Peyer's patch (tissue), 4 donors: ENCODE measurements around the gene L3MBTL4. TPM values are rescaled to one million over a fixed set of nuclear protein-coding genes. Genes with fewer than 3 reads are reported as not detected.

ENCODE experiments used
- DNase-seq, 3 donors: peaks; one replicate each; pipeline ENCODE4 v3.0.0-alpha.2; 2017 to 2019
- H3K27ac ChIP-seq, 4 donors: fragments of 200-600 bp; sonication (generic); one replicate each; pipeline ENCODE4 v1.5.1; 2016 to 2019
- H3K27me3 ChIP-seq, 2 donors: fragments of 200-600 bp; sonication (generic); one replicate each; pipeline ENCODE4 v1.5.1; 2019
- H3K36me3 ChIP-seq, 3 donors: fragments of 200-600 bp; sonication (generic); one replicate each; pipeline ENCODE4 v1.5.1; 2016 to 2019
- H3K4me1 ChIP-seq, 4 donors: fragments of 200-600 bp; sonication (generic); one replicate each; pipeline ENCODE4 v1.5.1; 2016 to 2019
- H3K4me3 ChIP-seq, 4 donors: fragments of 200-600 bp; sonication (generic); 1 replicate in 3 of 4; 2 replicates in 1 of 4; pipeline ENCODE4 v1.5.1; 2016 to 2019; ENCODE audit warnings: mild to moderate bottlenecking in 1 of 4
- H3K9me3 ChIP-seq, 4 donors: fragments of 200-600 bp; sonication (generic); one replicate each; pipeline ENCODE4 v1.5.1; 2016 to 2019; ENCODE audit warnings: mild to moderate bottlenecking in 1 of 4
- CTCF ChIP-seq, 6 experiments: fragments of 450-650 bp in 4 of 6; fragments of 200-600 bp in 2 of 6; sonication (generic) in 1 of 6; IDR thresholded peaks; one replicate each; pipeline ENCODE4 v1.5.1; 2017 to 2019; ENCODE audit warnings: antibody characterized with exemption in 6 of 6, mild to moderate bottlenecking in 3 of 6, moderate library complexity in 1 of 6
- POLR2A ChIP-seq, 2 donors: fragments of 450-650 bp; IDR thresholded peaks; one replicate each; pipeline ENCODE4 v1.5.1; 2017; ENCODE audit warnings: antibody characterized with exemption in 2 of 2, mild to moderate bottlenecking in 2 of 2, moderate library complexity in 2 of 2
- total RNA-seq, 4 donors: library from RNA; depleted of rRNA; stranded (reverse); fragments of >200 nt; gene quantifications; one replicate each; pipeline ENCODE4 v1.1.0, GENCODE V29; 2016

The L3MBTL4 gene
- total RNA-seq, 4 donors from 2014 or later, result 6.5 to 25.6 (median 13.7) TPM

GRCh38 chr18:6289843-6290242 is 124.9 kb downstream of the L3MBTL4 start:
- Histone ChIP-seq H3K36me3 (no peaks in the 10 kb centered on the region), H3K4me3 (no peak overlapping the region), H3K27me3 (no peaks in the 10 kb centered on the region), H3K4me1 (no peaks in the 10 kb centered on the region), H3K9me3 (no peaks in the 10 kb centered on the region), H3K27ac (no peak overlapping the region)
- TF ChIP-seq CTCF (IDR thresholded peaks at IDR 0.05) (no peak), POLR2A (IDR thresholded peaks at IDR 0.05) (no peak)
- no peak for DNase-seq

GRCh38 chr18:6286585-6286984 is 128.1 kb downstream of the L3MBTL4 start:
- Histone ChIP-seq H3K27ac (no peak overlapping the region), H3K4me1 (no peaks in the 10 kb centered on the region), H3K27me3 (no peaks in the 10 kb centered on the region), H3K4me3 (no peak overlapping the region), H3K9me3 (no peaks in the 10 kb centered on the region), H3K36me3 (no peaks in the 10 kb centered on the region)
- DNase-seq, result no peak
- TF ChIP-seq CTCF (IDR thresholded peaks at IDR 0.05) (no peak), POLR2A (IDR thresholded peaks at IDR 0.05) (no peak)

- Histone ChIP-seq H3K9me3 (no peaks in the 10 kb centered on the region), H3K4me1 (no peaks in the 10 kb centered on the region), H3K36me3 (no peaks in the 10 kb centered on the region), H3K4me3 (no peak overlapping the region), H3K27ac (no peak overlapping the region), H3K27me3 (no peaks in the 10 kb centered on the region)
- TF ChIP-seq POLR2A (IDR thresholded peaks at IDR 0.05) (no peak), CTCF (IDR thresholded peaks at IDR 0.05) (no peak)
- no peak for DNase-seq
Observed at GRCh38 chr18:6284761-6285160, 129.9 kb downstream of the L3MBTL4 start.

- Histone ChIP-seq H3K4me3 (no peak overlapping the region), H3K27me3 (no peaks in the 10 kb centered on the region), H3K9me3 (no peaks in the 10 kb centered on the region), H3K27ac (no peak overlapping the region), H3K4me1 (no peaks in the 10 kb centered on the region), H3K36me3 (no peaks in the 10 kb centered on the region)
- no peak for DNase-seq
- TF ChIP-seq POLR2A (IDR thresholded peaks at IDR 0.05), result no peak
- no peak for TF ChIP-seq CTCF (IDR thresholded peaks at IDR 0.05)
Observed at GRCh38 chr18:6284300-6284699, 130.4 kb downstream of the L3MBTL4 start.

- no peaks in the 10 kb centered on the region for H3K36me3 ChIP-seq
- H3K4me1 ChIP-seq, result no peaks in the 10 kb centered on the region
- H3K27ac ChIP-seq, result no peak overlapping the region
- H3K4me3 ChIP-seq, result no peak overlapping the region
- TF ChIP-seq POLR2A (IDR thresholded peaks at IDR 0.05) (no peak), CTCF (IDR thresholded peaks at IDR 0.05) (peak in 4 of 6 experiments; percentile 11 to 58 (median 46))
- H3K27me3 ChIP-seq, result no peaks in the 10 kb centered on the region
- H3K9me3 ChIP-seq, result no peaks in the 10 kb centered on the region
- DNase-seq, result peak in 1 of 3 donors; percentile 55
Observed at GRCh38 chr18:6281874-6282273, 132.8 kb downstream of the L3MBTL4 start.

GRCh38 chr18:6280211-6280743 is 134.4 kb downstream of the L3MBTL4 start:
- no peaks in the 10 kb centered on the region for H3K9me3 ChIP-seq
- H3K36me3 ChIP-seq, result no peaks in the 10 kb centered on the region
- no peak overlapping the region for H3K4me3 ChIP-seq
- no peak for DNase-seq
- H3K27ac ChIP-seq, result no peak overlapping the region
- TF ChIP-seq POLR2A (IDR thresholded peaks at IDR 0.05), result no peak
- no peak for TF ChIP-seq CTCF (IDR thresholded peaks at IDR 0.05)
- H3K4me1 ChIP-seq, result no peaks in the 10 kb centered on the region
- no peaks in the 10 kb centered on the region for H3K27me3 ChIP-seq
